ENCODE measurements around the gene MYO18B. TPM values are rescaled to one million over a fixed set of nuclear protein-coding genes. Genes with fewer than 3 reads are reported as not detected.
"Not testable (repeated sequence)": the region's sequence is repeated elsewhere in the genome, so short reads cannot be mapped to it uniquely, and the experiment has no call there.

Gene MYO18B
- total RNA-seq, 2 donors from 2014 or later, result 0.43 to 1.0 TPM

DNA sequence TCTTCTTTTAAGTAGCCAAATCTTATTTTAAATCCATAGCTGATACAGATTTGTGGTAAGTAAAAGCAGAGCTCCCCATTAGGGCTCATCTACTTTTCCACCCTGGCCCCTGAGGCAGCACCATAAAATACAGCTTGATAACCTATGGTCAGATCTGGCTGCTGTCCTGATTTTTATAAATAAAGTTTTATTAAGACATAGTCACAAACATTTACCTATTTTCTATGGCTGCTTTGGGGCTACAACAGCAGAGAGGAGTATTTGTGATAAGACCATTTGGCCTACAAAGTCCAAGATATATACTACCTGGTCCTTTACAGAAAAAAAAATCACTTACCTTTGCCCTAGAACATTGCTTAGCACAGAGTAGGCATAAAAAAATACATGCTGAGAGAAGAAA lies 227.3 kb downstream of the MYO18B start:
- DNase-seq (ENCODE audit: low spot score), result no peak
- no peak for ATAC-seq
- Mint-ChIP-seq H3K36me3 (no peaks in the 10 kb centered on the region), H3K27ac (no peak overlapping the region), H3K27me3 (peaks cover 16 to 36% of the 10 kb centered on the region in 2 donors), H3K4me3 (no peak overlapping the region), H3K9me3 (no peaks in the 10 kb centered on the region), H3K4me1 (ENCODE audit: low read depth in 2 of 2) (peaks cover 3 to 4% of the 10 kb centered on the region in 2 donors)

DNA sequence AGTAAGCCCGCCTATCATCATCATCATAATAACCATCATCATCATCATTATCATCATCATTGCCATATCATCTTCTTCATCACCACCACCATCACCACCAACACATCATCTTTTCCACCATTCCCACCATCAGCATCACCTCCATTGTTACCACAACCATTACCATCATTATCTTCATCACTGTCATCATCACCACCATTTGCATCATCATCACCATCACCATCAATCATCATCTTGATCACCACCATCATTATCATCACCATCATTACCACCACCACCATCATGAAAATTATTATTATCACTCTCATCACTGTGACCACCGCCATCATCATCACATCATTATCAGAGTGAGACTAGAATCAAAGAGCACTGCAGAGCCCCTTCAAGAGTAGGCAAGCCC lies 227.9 kb downstream of the MYO18B start:
- H3K36me3 Mint-ChIP-seq, result no peaks in the 10 kb centered on the region
- H3K4me3 Mint-ChIP-seq, result no peak overlapping the region
- H3K9me3 Mint-ChIP-seq, result no peaks in the 10 kb centered on the region
- DNase-seq (ENCODE audit: low spot score), result no peak
- peaks cover 18 to 36% of the 10 kb centered on the region in 2 donors for H3K27me3 Mint-ChIP-seq
- H3K27ac Mint-ChIP-seq, result no peak overlapping the region
- peaks cover 3 to 4% of the 10 kb centered on the region in 2 donors for H3K4me1 Mint-ChIP-seq (ENCODE audit: low read depth in 2 of 2)
- no peak for ATAC-seq

- H3K9me3 Mint-ChIP-seq, result no peaks in the 10 kb centered on the region
- H3K27me3 Mint-ChIP-seq, result peaks cover 18 to 32% of the 10 kb centered on the region in 2 donors
- ATAC-seq, result no peak
- H3K4me3 Mint-ChIP-seq, result no peak overlapping the region
- H3K4me1 Mint-ChIP-seq (ENCODE audit: low read depth in 2 of 2), result peaks cover 3 to 4% of the 10 kb centered on the region in 2 donors
- no peaks in the 10 kb centered on the region for H3K36me3 Mint-ChIP-seq
- no peak overlapping the region for H3K27ac Mint-ChIP-seq
- no peak for DNase-seq (ENCODE audit: low spot score)
These were observed 228.5 kb downstream of the MYO18B start for GRCh38 chr22:25970374-25970911.

- ATAC-seq (no peak), DNase-seq (ENCODE audit: low spot score) (no peak)
- Mint-ChIP-seq H3K27ac (no peak overlapping the region), H3K9me3 (no peaks in the 10 kb centered on the region), H3K27me3 (peaks cover 16 to 27% of the 10 kb centered on the region in 2 donors), H3K4me3 (no peak overlapping the region), H3K4me1 (ENCODE audit: low read depth in 2 of 2) (peaks cover 3 to 4% of the 10 kb centered on the region in 2 donors), H3K36me3 (no peaks in the 10 kb centered on the region)
These were observed 229.2 kb downstream of the MYO18B start for GRCh38 chr22:25970999-25971811.

GRCh38 chr22:25972397-25972796 lies 230.4 kb downstream of the MYO18B start:
- DNase-seq (ENCODE audit: low spot score) (no peak), ATAC-seq (no peak)
- H3K36me3 Mint-ChIP-seq, result no peaks in the 10 kb centered on the region
- no peak overlapping the region for H3K4me3 Mint-ChIP-seq
- no peaks in the 10 kb centered on the region for H3K9me3 Mint-ChIP-seq
- H3K27ac Mint-ChIP-seq, result no peak overlapping the region
- H3K4me1 Mint-ChIP-seq (ENCODE audit: low read depth in 2 of 2), result no peaks in the 10 kb centered on the region
- peaks cover 12 to 25% of the 10 kb centered on the region in 2 donors for H3K27me3 Mint-ChIP-seq

- no peak for ATAC-seq
These were observed 234.4 kb downstream of the MYO18B start for GRCh38 chr22:25976356-25976755.

GRCh38 chr22:25979968-25980367 lies 238.0 kb downstream of the MYO18B start:
- no peak for DNase-seq (ENCODE audit: low spot score)
- Mint-ChIP-seq H3K9me3 (no peaks in the 10 kb centered on the region), H3K36me3 (no peaks in the 10 kb centered on the region), H3K27ac (no peak overlapping the region), H3K4me3 (no peak overlapping the region), H3K4me1 (ENCODE audit: low read depth in 2 of 2) (no peaks in the 10 kb centered on the region), H3K27me3 (peaks cover 16 to 17% of the 10 kb centered on the region in 2 donors)
- no peak for ATAC-seq

More at GRCh38 chr22:25976356-25976755, 234.4 kb downstream of the MYO18B start:
- Mint-ChIP-seq H3K9me3 (no peaks in the 10 kb centered on the region), H3K36me3 (no peaks in the 10 kb centered on the region), H3K27me3 (peaks cover 17 to 36% of the 10 kb centered on the region in 2 donors), H3K27ac (no peak overlapping the region), H3K4me1 (ENCODE audit: low read depth in 2 of 2) (no peaks in the 10 kb centered on the region), H3K4me3 (no peak overlapping the region)
- no peak for DNase-seq (ENCODE audit: low spot score)

GRCh38 chr22:25984911-25985310 lies 242.9 kb downstream of the MYO18B start:
- not testable (repeated sequence) for H3K27ac Mint-ChIP-seq; ATAC-seq; H3K9me3 Mint-ChIP-seq; H3K4me1 Mint-ChIP-seq (ENCODE audit: low read depth in 2 of 2); H3K36me3 Mint-ChIP-seq; H3K4me3 Mint-ChIP-seq; DNase-seq (ENCODE audit: low spot score)
- H3K27me3 Mint-ChIP-seq, result peaks cover 0 to 17% of the 10 kb centered on the region in 2 donors

- H3K36me3 Mint-ChIP-seq, result no peaks in the 10 kb centered on the region
- H3K4me3 Mint-ChIP-seq, result no peak overlapping the region
- ATAC-seq, result no peak
- H3K4me1 Mint-ChIP-seq (ENCODE audit: low read depth in 2 of 2), result peaks cover 0 to 4% of the 10 kb centered on the region in 2 donors
- H3K9me3 Mint-ChIP-seq, result no peaks in the 10 kb centered on the region
- H3K27ac Mint-ChIP-seq, result no peak overlapping the region
- H3K27me3 Mint-ChIP-seq, result peaks cover 0 to 8% of the 10 kb centered on the region in 2 donors
- no peak for DNase-seq (ENCODE audit: low spot score)
These were observed 246.0 kb downstream of the MYO18B start for GRCh38 chr22:25987948-25988347.

DNA sequence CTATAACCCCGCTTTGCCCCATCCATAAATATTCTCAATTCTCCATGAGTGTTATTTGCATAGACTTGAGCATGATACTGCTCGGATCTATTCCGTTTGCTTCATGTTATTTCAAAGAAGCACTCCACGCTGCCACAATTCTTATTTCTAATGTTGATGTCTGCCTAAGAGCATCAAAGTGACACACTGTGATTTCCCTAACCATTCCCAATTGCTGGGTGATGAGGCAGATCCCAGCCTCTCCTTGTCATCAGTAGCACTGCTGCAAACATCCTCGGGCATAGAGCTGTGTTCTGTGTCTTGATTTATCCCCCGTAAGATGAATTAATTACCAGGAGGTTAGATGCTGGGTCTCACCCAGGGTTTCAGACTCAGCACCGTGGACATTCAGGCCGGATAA lies 249.0 kb downstream of the MYO18B start:
- no peak for DNase-seq (ENCODE audit: low spot score)
- Mint-ChIP-seq H3K27me3 (peaks cover under 1 to 7% of the 10 kb centered on the region in 2 donors), H3K4me1 (ENCODE audit: low read depth in 2 of 2) (peaks cover 0 to 4% of the 10 kb centered on the region in 2 donors), H3K4me3 (no peak overlapping the region), H3K9me3 (no peaks in the 10 kb centered on the region), H3K36me3 (no peaks in the 10 kb centered on the region), H3K27ac (no peak overlapping the region)
- ATAC-seq, result no peak

GRCh38 chr22:25992331-25992730 lies 250.3 kb downstream of the MYO18B start:
- DNase-seq (ENCODE audit: low spot score) (no peak), ATAC-seq (no peak)
- Mint-ChIP-seq H3K4me3 (no peak overlapping the region), H3K36me3 (no peaks in the 10 kb centered on the region), H3K9me3 (no peaks in the 10 kb centered on the region), H3K27ac (no peak overlapping the region), H3K27me3 (peaks cover 3 to 10% of the 10 kb centered on the region in 2 donors), H3K4me1 (ENCODE audit: low read depth in 2 of 2) (peaks cover 0 to 4% of the 10 kb centered on the region in 2 donors)

DNA sequence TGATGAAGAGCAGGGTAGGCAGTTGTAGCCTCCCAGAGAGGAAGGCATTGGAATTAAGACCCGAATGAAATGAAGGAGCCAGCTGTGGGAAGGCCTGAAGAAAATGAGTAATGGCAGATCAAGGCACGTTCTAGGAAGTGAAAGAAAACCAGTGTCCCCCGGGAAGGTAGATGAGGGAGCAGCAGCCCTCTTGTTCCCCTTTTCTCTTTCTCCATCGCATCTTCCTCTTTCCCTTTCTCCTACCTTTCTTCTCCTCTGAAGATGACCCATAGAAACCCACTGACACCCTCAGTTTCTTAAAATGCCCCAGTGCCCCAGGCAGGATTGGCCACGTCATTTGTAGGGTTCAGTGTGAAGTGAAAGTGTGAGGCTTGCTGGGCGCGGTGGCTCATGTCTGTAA lies 254.7 kb downstream of the MYO18B start:
- no peak for ATAC-seq
- Mint-ChIP-seq H3K4me3 (no peak overlapping the region), H3K4me1 (ENCODE audit: low read depth in 2 of 2) (no peaks in the 10 kb centered on the region), H3K27me3 (peaks cover 7 to 20% of the 10 kb centered on the region in 2 donors), H3K27ac (no peak overlapping the region), H3K9me3 (no peaks in the 10 kb centered on the region), H3K36me3 (no peaks in the 10 kb centered on the region)
- no peak for DNase-seq (ENCODE audit: low spot score)

DNA sequence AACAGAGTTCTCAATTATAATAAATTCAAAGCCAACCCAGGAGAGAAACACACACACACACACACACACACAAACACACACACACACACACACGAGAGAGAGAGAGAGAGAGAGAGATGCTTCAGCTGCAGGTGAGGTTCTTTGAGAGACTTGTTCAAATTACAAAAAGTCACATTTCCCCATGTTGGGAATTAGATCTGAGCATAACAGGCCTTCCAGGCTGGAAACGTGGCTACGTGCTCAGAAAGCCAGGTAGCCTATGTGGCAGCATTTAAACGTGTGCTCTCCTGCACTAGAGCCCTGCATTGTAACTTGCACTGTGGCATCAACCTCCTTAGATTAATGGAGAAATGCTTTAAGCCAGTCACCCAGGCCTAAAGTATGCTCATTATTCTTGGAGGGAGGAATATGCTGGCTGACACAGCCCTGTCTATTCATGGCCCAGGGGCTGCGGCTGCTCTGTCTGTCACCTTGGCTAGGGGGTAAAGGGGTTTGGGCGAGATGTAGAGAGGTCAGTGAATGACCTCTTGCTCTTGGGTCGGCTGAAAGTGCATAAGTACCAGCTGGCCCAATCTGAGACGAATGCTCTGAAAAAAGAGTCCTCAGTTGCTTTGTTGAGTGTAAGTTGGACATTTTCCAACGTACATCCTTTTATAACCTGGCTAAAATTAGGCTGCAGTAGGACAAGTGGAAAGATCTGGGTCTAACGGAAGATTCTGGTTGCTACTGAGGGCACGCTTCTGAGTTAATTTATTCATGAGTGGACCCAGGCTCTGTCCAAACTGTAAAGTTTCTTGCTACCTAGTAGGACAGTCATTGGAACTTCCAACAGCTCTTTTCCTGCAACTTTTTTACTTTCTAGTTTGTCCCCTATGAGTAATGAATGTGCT lies 256.1 kb downstream of the MYO18B start:
- Mint-ChIP-seq H3K4me1 (ENCODE audit: low read depth in 2 of 2) (no peaks in the 10 kb centered on the region), H3K9me3 (no peaks in the 10 kb centered on the region), H3K36me3 (no peaks in the 10 kb centered on the region), H3K27me3 (peaks cover 7 to 25% of the 10 kb centered on the region in 2 donors), H3K27ac (no peak overlapping the region), H3K4me3 (no peak overlapping the region)
- no peak for DNase-seq (ENCODE audit: low spot score)
- no peak for ATAC-seq

DNA sequence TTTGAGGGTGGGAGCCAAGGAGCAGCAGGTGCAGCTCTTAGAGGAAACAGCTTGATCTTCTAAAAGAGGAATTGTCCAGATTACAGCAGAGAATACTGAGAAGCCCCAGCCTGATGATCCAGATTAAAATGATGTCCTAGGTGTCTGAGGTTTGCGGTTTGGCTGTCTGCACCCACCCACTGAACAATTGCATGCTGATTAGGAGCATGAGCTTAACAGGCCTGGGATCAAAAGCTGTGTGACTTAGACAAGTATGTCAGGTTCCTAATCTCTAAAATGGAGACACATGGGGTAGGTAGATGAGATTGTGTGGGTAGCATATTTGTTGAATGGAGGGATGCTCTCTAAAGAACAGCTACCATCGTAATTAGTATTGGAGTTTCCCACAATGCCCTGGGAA lies 260.5 kb downstream of the MYO18B start:
- Mint-ChIP-seq H3K4me1 (ENCODE audit: low read depth in 2 of 2) (no peaks in the 10 kb centered on the region), H3K27ac (no peak overlapping the region), H3K27me3 (peaks cover 4 to 15% of the 10 kb centered on the region in 2 donors), H3K9me3 (no peaks in the 10 kb centered on the region), H3K4me3 (no peak overlapping the region), H3K36me3 (no peaks in the 10 kb centered on the region)
- DNase-seq (ENCODE audit: low spot score), result no peak
- ATAC-seq, result no peak
